Vagina (tissue), 2 donors: ENCODE data around the gene BBS4.

ENCODE experiments used
- POLR2A ChIP-seq, 2 donors: fragments of 450-650 bp; IDR thresholded peaks; one replicate each; pipeline ENCODE4 v1.6.1; 2017; ENCODE audit warnings: antibody characterized with exemption in 2 of 2, mild to moderate bottlenecking in 2 of 2, moderate library complexity in 2 of 2
- POLR2AphosphoS5 ChIP-seq, 2 donors: sonication (generic); formaldehyde crosslinking; IDR thresholded peaks; one replicate each; pipeline ENCODE4 v1.9.0; 2017; ENCODE audit warnings: antibody characterized with exemption in 2 of 2, mild to moderate bottlenecking in 2 of 2, low read depth in 1 of 2; ENCODE audit not compliant: insufficient read depth in 1 of 2
- TF ChIP-seq, protein P1 (sequence below), 3 experiments: fragments of 450-650 bp in 2 of 3; fragments of 200-600 bp in 1 of 3; sonication (generic) in 1 of 3; IDR thresholded peaks; one replicate each; pipeline ENCODE4 v1.5.1; 2017 to 2019; ENCODE audit warnings: antibody characterized with exemption in 3 of 3, mild to moderate bottlenecking in 2 of 3, moderate library complexity in 2 of 3

DNA sequence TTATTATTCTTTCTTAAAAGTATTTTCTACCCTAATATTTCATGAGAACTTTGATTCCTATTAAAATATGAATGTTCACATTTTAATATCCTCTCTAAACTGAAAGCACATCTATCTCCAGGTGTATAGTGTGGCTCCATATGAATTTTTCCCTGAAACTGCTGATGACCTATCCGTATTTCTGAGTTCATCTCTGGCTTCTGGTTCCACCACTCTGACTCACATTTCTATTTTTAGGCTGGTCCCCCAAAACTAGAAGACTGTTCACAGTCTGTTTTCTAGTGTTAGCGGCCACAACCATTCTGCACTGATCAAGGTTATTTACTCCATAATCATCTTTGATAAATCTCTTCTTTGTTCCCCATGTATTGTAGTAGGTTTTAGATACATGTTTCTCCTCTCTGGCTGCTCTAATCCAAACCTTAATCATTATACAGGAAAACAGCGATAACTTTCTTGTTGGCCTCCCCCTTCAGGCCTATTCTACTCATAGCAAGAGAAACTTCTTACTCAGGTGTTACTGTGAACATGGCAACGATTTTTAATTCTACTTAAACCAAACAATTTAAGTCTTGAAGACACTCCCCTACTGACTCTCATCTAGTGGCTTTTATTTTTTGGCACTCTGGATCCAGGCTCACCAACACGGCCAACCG is 84.8 kb downstream of the BBS4 start:
- TF ChIP-seq POLR2A (IDR thresholded peaks at IDR 0.05) (no peak), POLR2AphosphoS5 (IDR thresholded peaks at IDR 0.05; ENCODE audit: insufficient read depth in 1 of 2, low read depth in 1 of 2) (no peak)
- TF ChIP-seq, protein P1, sequence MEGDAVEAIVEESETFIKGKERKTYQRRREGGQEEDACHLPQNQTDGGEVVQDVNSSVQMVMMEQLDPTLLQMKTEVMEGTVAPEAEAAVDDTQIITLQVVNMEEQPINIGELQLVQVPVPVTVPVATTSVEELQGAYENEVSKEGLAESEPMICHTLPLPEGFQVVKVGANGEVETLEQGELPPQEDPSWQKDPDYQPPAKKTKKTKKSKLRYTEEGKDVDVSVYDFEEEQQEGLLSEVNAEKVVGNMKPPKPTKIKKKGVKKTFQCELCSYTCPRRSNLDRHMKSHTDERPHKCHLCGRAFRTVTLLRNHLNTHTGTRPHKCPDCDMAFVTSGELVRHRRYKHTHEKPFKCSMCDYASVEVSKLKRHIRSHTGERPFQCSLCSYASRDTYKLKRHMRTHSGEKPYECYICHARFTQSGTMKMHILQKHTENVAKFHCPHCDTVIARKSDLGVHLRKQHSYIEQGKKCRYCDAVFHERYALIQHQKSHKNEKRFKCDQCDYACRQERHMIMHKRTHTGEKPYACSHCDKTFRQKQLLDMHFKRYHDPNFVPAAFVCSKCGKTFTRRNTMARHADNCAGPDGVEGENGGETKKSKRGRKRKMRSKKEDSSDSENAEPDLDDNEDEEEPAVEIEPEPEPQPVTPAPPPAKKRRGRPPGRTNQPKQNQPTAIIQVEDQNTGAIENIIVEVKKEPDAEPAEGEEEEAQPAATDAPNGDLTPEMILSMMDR (IDR thresholded peaks at IDR 0.05): no peak
